Measurements from ENCODE around the gene RRP1B. TPM values are rescaled to one million over a fixed set of nuclear protein-coding genes. Genes with fewer than 3 reads are reported as not detected.

Gene RRP1B
- total and polyA plus RNA-seq, 2 of the 13 experiments (the other 11 are each of a cell fraction or from before 2014, with no cell fraction given), result 16.3 to 46.2 TPM

DNA sequence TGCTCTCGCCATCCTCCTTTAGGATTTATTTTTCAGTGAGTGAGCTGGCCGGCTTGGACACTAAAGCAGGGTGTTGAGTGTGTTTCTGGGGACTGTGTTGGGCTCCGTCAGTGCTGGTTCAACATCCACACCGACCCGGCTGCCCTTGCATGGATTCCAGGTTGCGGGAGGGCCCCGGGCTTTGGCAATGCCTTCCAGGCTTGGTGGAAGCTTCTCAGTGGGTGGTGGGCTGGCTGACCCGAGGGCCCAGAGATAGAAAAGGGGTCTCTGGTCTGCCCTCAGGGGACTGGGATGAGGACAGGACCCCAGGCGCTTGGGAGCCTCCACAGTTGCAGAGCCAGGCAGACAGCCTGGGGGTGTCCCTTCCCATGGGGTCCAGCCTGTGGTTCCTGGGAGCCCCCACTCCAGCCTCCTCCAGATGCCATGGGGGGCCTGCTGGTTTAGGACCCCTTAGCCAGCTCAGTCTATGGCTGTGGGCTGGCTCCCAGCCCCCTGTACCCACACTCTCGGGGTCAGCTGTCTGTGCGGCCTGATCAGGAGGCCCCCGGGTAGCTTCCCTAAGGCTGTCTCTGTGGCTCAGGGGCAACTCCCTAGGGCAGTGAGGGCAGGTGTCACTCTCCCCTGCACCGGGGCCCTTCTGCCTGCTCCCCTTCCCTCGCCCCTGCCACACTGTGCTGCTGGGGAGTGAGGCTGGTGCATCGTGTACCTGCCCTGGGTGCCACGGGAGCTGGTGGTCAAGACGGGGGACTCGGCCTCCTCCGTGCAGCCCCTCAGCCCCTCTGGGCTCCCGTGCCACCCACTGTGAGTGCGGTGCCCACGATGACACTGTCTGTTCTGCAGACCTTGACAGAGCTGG is 76.1 kb downstream of the RRP1B start:
- WGBS (ENCODE audit: low lambda C conversion rate), result 89% methylated on average over 11 of the region's 22 CpGs
- POLR2A ChIA-PET, result interaction anchor here (0.7 to 1.0 kb wide), 2 partner anchors 16 to 543 kb away, joined by 3 to 5 read pairs; partner anchors contain the start of gene PDXK

DNA sequence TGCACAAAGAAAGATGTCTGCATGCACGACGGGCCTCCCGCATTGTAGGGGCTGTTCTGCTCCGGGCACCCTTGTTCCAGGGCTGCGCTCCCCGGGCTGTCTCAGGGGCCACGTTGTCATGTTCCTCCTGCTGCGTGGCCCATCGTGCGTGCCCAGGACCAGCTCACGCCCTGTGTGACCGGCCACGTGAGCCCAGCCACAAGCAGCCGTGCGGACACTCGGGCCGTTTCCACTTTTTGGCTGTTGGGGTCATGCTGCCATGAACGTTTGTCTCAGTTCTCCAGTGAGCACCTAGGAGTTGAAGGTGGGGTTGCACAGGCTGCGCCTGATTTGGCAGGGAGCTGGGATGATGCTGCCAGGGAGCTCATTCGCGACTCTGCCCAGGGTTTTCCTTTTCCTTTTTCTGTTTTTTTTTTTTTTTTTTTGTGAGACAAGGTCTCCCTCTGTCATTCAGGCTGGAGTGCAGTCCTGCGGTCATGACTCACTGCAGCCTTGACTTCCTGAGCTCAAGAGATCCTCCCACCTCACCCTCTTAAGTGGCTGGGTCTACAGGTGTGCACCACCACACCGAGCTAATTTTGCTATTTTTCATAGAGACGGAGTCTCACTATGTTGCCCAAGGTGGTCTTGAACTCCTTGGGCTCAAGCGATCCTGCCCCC is 77.0 kb downstream of the RRP1B start:
- DNase-seq (ENCODE audit: low spot score), result no peak
- no peak for ATAC-seq
- no peaks in the 10 kb centered on the region for H3K27me3 ChIP-seq (ENCODE audit: control insufficient read depth in 1 of 2, insufficient read depth in 2 of 2, low read length in 2 of 2)
- intact Hi-C loops (cut with micrococcal nuclease; ENCODE audit: unreplicated experiment), result no loop called here
- in situ Hi-C loops (cut with HindIII; ENCODE audit: extremely low pct_ligation_motif_present, low pct_unique_long_range_greater_than_20kb), result no loop called here
- peaks cover 68% of the 10 kb centered on the region for H3K4me1 ChIP-seq (ENCODE audit: insufficient read depth, low read length)
- no peak overlapping the region for H3K4me2 ChIP-seq (ENCODE audit: low read depth, low read length)
- peaks cover 2% of the 10 kb centered on the region; the same call in 1 of the 2 replicates for H4K20me1 ChIP-seq (ENCODE audit: insufficient read depth, low read length)
- H2AFZ ChIP-seq (ENCODE audit: low read length), result no peak overlapping the region
- no peaks in the 10 kb centered on the region for H3K9me3 ChIP-seq (ENCODE audit: low read length)
- BruUV-seq (replicated peaks), result no TSS peak
- FAIRE-seq, result no peak
- H3K4me3 ChIP-seq (replicated peaks in 1 of 3; ENCODE audit: insufficient read depth in 1 of 3, low read depth in 2 of 3, low read length in 3 of 3), result no peak overlapping the region
- ChIA-PET CTCF (ENCODE audit: low intra/inter-chr PET ratio, low total read pairs) (no interaction called here), POLR2A (interaction anchor here (0.7 to 3.5 kb wide), 3 partner anchors 8 to 544 kb away, joined by 3 to 27 read pairs (median 5); partner anchors contain the start of gene PDXK)
- H3K79me2 ChIP-seq (ENCODE audit: insufficient read depth, low read length), result peaks cover 55% of the 10 kb centered on the region
- peak overlapping the region; percentile 53 for H3K27ac ChIP-seq (ENCODE audit: extremely low read length, insufficient read depth, low read length)
- peaks cover 17 to 28% of the 10 kb centered on the region in 2 experiments; a peak in 3 of 5 replicates for H3K36me3 ChIP-seq (replicated peaks in 1 of 2; ENCODE audit: control insufficient read depth in 1 of 2, insufficient read depth in 2 of 2, low read length in 2 of 2)
- WGBS (ENCODE audit: low lambda C conversion rate), result 94% methylated on average over 25 of the region's 25 CpGs
- no peak overlapping the region for H3K9ac ChIP-seq (ENCODE audit: insufficient read depth, low read depth, low read length)
- TF ChIP-seq KMT2B (CRISPR knock-in tag; IDR thresholded peaks at IDR 0.05) (no peak), TEAD2 (CRISPR knock-in tag; IDR thresholded peaks at IDR 0.05) (no peak), TBL1XR1 (IDR thresholded peaks at IDR 0.05; ENCODE audit: borderline replicate concordance, low read length, partially characterized antibody) (no peak), MAFF (IDR thresholded peaks at IDR 0.05; ENCODE audit: low read depth, low read length) (no peak), IKZF1 (IDR thresholded peaks at IDR 0.05) (no peak), FOSL1 (CRISPR knock-in tag; IDR thresholded peaks at IDR 0.05; ENCODE audit: borderline replicate concordance) (no peak), ZNF253 (CRISPR knock-in tag; IDR thresholded peaks at IDR 0.05; ENCODE audit: borderline replicate concordance) (no peak), CEBPB (IDR thresholded peaks at IDR 0.05; ENCODE audit: borderline replicate concordance, low read depth, low read length) (no peak), MEIS2 (CRISPR knock-in tag; IDR thresholded peaks at IDR 0.05) (no peak)
- TF ChIP-seq, protein P1, sequence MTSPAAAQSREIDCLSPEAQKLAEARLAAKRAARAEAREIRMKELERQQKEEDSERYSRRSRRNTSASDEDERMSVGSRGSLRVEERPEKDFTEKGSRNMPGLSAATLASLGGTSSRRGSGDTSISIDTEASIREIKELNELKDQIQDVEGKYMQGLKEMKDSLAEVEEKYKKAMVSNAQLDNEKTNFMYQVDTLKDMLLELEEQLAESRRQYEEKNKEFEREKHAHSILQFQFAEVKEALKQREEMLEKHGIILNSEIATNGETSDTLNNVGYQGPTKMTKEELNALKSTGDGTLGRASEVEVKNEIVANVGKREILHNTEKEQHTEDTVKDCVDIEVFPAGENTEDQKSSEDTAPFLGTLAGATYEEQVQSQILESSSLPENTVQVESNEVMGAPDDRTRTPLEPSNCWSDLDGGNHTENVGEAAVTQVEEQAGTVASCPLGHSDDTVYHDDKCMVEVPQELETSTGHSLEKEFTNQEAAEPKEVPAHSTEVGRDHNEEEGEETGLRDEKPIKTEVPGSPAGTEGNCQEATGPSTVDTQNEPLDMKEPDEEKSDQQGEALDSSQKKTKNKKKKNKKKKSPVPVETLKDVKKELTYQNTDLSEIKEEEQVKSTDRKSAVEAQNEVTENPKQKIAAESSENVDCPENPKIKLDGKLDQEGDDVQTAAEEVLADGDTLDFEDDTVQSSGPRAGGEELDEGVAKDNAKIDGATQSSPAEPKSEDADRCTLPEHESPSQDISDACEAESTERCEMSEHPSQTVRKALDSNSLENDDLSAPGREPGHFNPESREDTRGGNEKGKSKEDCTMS (CRISPR knock-in tag; conservative IDR thresholded peaks at IDR 0.05), result no peak
- TF ChIP-seq, protein P2, sequence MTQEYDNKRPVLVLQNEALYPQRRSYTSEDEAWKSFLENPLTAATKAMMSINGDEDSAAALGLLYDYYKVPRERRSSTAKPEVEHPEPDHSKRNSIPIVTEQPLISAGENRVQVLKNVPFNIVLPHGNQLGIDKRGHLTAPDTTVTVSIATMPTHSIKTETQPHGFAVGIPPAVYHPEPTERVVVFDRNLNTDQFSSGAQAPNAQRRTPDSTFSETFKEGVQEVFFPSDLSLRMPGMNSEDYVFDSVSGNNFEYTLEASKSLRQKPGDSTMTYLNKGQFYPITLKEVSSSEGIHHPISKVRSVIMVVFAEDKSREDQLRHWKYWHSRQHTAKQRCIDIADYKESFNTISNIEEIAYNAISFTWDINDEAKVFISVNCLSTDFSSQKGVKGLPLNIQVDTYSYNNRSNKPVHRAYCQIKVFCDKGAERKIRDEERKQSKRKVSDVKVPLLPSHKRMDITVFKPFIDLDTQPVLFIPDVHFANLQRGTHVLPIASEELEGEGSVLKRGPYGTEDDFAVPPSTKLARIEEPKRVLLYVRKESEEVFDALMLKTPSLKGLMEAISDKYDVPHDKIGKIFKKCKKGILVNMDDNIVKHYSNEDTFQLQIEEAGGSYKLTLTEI (CRISPR knock-in tag; conservative IDR thresholded peaks at IDR 0.05), result no peak

More for the DNA sequence above, 76.1 kb downstream of the RRP1B start:
- H3K4me2 ChIP-seq (ENCODE audit: low read depth, low read length), result no peak overlapping the region
- no peak for DNase-seq (ENCODE audit: low spot score)
- ATAC-seq, result no peak
- no peak for FAIRE-seq
- H4K20me1 ChIP-seq (ENCODE audit: insufficient read depth, low read length), result no peaks in the 10 kb centered on the region; the same call in 1 of the 2 replicates
- BruUV-seq (replicated peaks), result no TSS peak
- H3K27ac ChIP-seq (ENCODE audit: extremely low read length, insufficient read depth, low read length), result no peak overlapping the region
- in situ Hi-C loops (cut with HindIII; ENCODE audit: extremely low pct_ligation_motif_present, low pct_unique_long_range_greater_than_20kb), result no loop called here
- TF ChIP-seq IKZF4 (CRISPR knock-in tag; IDR thresholded peaks at IDR 0.05; ENCODE audit: borderline replicate concordance, low read depth, not compliant biosample characterization), result no peak
- TF ChIP-seq KDM5B (CRISPR knock-in tag; IDR thresholded peaks at IDR 0.05; ENCODE audit: borderline replicate concordance), result no peak
- 0 out of 2 replicates have a peak, but pooled peaks have one; percentile 45 for TF ChIP-seq RBFOX2 (IDR thresholded peaks at IDR 0.05; ENCODE audit: low read depth, low read length)
- no peak overlapping the region for H3K4me3 ChIP-seq (replicated peaks in 1 of 3; ENCODE audit: insufficient read depth in 1 of 3, low read depth in 2 of 3, low read length in 3 of 3)
- CTCF ChIA-PET (ENCODE audit: low intra/inter-chr PET ratio, low total read pairs), result no interaction called here
- H3K9ac ChIP-seq (ENCODE audit: insufficient read depth, low read depth, low read length), result no peak overlapping the region
- H3K27me3 ChIP-seq (ENCODE audit: control insufficient read depth in 1 of 2, insufficient read depth in 2 of 2, low read length in 2 of 2), result no peaks in the 10 kb centered on the region
- intact Hi-C loops (cut with micrococcal nuclease; ENCODE audit: unreplicated experiment), result no loop called here
- no peak overlapping the region for H2AFZ ChIP-seq (ENCODE audit: low read length)
- H3K9me3 ChIP-seq (ENCODE audit: low read length), result no peaks in the 10 kb centered on the region
- peaks cover 76% of the 10 kb centered on the region for H3K4me1 ChIP-seq (ENCODE audit: insufficient read depth, low read length)
- peaks cover 17 to 28% of the 10 kb centered on the region in 2 experiments; a peak in 3 of 5 replicates for H3K36me3 ChIP-seq (replicated peaks in 1 of 2; ENCODE audit: control insufficient read depth in 1 of 2, insufficient read depth in 2 of 2, low read length in 2 of 2)
- peaks cover 63% of the 10 kb centered on the region for H3K79me2 ChIP-seq (ENCODE audit: insufficient read depth, low read length)
